SJCRH30 (cell line): Measurements from ENCODE around the gene CCDC186. TPM values are rescaled to one million over a fixed set of nuclear protein-coding genes. Genes with fewer than 3 reads are reported as not detected.
"Not testable (repeated sequence)": the region's sequence is repeated elsewhere in the genome, so short reads cannot be mapped to it uniquely, and the experiment has no call there.

Experiments
- DNase-seq, 2 experiments: peaks; one replicate each; pipeline ENCODE4 v3.0.0-alpha.2; 2015 to 2020
- H3K27ac ChIP-seq: fragments of 250-450 bp; sonication (Bioruptor Pico); 2 replicates; pipeline ENCODE4 v1.5.1; 2020; ENCODE audit warnings: mild to moderate bottlenecking, moderate library complexity
- H3K27me3 ChIP-seq: fragments of 250-450 bp; sonication (Bioruptor Pico); 2 replicates; pipeline ENCODE4 v1.5.1; 2020; ENCODE audit warnings: mild to moderate bottlenecking, moderate library complexity
- H3K36me3 ChIP-seq: fragments of 250-450 bp; sonication (Bioruptor Pico); 2 replicates; pipeline ENCODE4 v1.5.1; 2020; ENCODE audit warnings: mild to moderate bottlenecking, moderate library complexity
- H3K4me1 ChIP-seq: fragments of 250-450 bp; sonication (Bioruptor Pico); 2 replicates; pipeline ENCODE4 v1.5.1; 2020; ENCODE audit warnings: mild to moderate bottlenecking, moderate library complexity
- H3K4me3 ChIP-seq: fragments of 250-450 bp; sonication (Bioruptor Pico); 2 replicates; pipeline ENCODE4 v1.5.1; 2020; ENCODE audit warnings: mild to moderate bottlenecking, moderate library complexity
- H3K9me3 ChIP-seq: fragments of 250-450 bp; sonication (Bioruptor Pico); replicated peaks from 2 replicates; pipeline ENCODE4 v1.5.1; 2020; ENCODE audit warnings: mild to moderate bottlenecking, moderate library complexity
- total RNA-seq: library from RNA; depleted of rRNA; stranded (reverse); fragments of >200 nt; shearing (Covaris generic); gene quantifications from 2 replicates; pipeline ENCODE4 v1.2.3, GENCODE V29; 2014

CCDC186 gene
- total RNA-seq, 1 experiment from 2014 or later: 11.4 TPM

- Histone ChIP-seq H3K27me3 (no peaks in the 10 kb centered on the region), H3K4me3 (no peak overlapping the region), H3K4me1 (peaks cover 6% of the 10 kb centered on the region), H3K9me3 (no peaks in the 10 kb centered on the region), H3K27ac (no peak overlapping the region), H3K36me3 (0 out of 2 replicates have a peak, but pooled peaks cover 4% of the 10 kb centered on the region)
- no peak for DNase-seq
These were observed 10.9 kb downstream of the CCDC186 start for GRCh38 chr10:114163062-114163461.

GRCh38 chr10:114157912-114158311 lies 16.1 kb downstream of the CCDC186 start:
- Histone ChIP-seq H3K27ac (no peak overlapping the region), H3K36me3 (peaks cover 10% of the 10 kb centered on the region; the same call in 1 of the 2 replicates), H3K4me1 (peaks cover 6% of the 10 kb centered on the region), H3K4me3 (no peak overlapping the region), H3K9me3 (no peaks in the 10 kb centered on the region; the same call in 1 of the 2 replicates), H3K27me3 (no peaks in the 10 kb centered on the region)
- DNase-seq: no peak

- Histone ChIP-seq H3K9me3 (no peaks in the 10 kb centered on the region; the same call in 1 of the 2 replicates), H3K36me3 (peaks cover 9% of the 10 kb centered on the region; the same call in 1 of the 2 replicates), H3K4me1 (no peaks in the 10 kb centered on the region), H3K27me3 (no peaks in the 10 kb centered on the region), H3K4me3 (no peak overlapping the region), H3K27ac (no peak overlapping the region)
- no peak for DNase-seq
These were observed 22.1 kb downstream of the CCDC186 start for GRCh38 chr10:114151892-114152291.

DNA sequence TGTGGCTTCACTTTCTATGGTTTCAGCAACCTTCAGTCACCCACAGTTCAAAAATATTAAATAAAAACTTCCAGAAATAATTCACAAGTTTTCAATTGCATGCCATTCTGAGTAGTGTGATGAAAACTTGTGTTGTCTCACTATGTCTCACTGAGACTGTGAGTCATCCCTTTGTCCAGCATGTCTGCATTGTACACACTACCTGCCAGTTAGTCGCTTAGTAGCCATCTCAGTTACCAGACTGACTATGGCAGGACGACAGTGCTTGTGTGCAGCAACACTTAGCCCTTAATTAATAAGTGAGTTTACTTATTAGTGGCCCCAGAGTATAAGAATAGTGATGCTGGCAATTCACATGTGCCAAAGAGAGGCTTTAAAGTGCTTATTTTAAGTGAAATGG lies 22.5 kb downstream of the CCDC186 start:
- no peak for DNase-seq
- Histone ChIP-seq H3K27ac (no peak overlapping the region), H3K4me3 (no peak overlapping the region), H3K4me1 (no peaks in the 10 kb centered on the region), H3K9me3 (no peaks in the 10 kb centered on the region; the same call in 1 of the 2 replicates), H3K36me3 (0 out of 2 replicates have a peak, but pooled peaks cover 9% of the 10 kb centered on the region), H3K27me3 (no peaks in the 10 kb centered on the region)

- not testable (repeated sequence) for H3K4me1 ChIP-seq, DNase-seq, H3K27ac ChIP-seq, H3K4me3 ChIP-seq, H3K27me3 ChIP-seq, H3K36me3 ChIP-seq, H3K9me3 ChIP-seq
These were observed 24.5 kb downstream of the CCDC186 start for GRCh38 chr10:114149476-114149875.

DNA sequence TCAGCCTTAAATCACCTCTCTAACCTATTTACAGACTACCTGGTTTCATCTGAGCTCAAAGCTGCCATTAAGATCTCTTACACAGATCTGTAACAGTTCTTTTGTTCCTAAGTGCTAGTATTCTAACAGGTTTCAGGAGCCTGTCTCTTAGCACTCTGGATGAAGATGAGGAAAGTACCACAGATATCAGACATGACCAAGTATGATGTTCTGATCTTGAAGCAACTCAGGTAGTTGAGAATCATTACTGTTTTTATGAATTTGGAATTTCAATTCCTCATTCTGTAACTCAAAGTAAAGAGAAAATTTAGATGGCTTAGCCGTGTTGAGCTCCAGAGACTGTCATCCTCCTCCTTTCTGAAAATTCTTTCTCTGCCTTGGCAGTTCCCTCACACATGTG lies 30.8 kb downstream of the CCDC186 start:
- H3K4me3 ChIP-seq: no peak overlapping the region
- no peaks in the 10 kb centered on the region for H3K36me3 ChIP-seq
- DNase-seq: no peak
- H3K27ac ChIP-seq: no peak overlapping the region
- no peaks in the 10 kb centered on the region for H3K27me3 ChIP-seq
- H3K4me1 ChIP-seq: no peaks in the 10 kb centered on the region
- no peaks in the 10 kb centered on the region for H3K9me3 ChIP-seq

GRCh38 chr10:114142018-114142417 lies 32.0 kb downstream of the CCDC186 start:
- Histone ChIP-seq H3K27me3 (no peaks in the 10 kb centered on the region), H3K36me3 (no peaks in the 10 kb centered on the region), H3K27ac (no peak overlapping the region), H3K9me3 (no peaks in the 10 kb centered on the region), H3K4me3 (no peak overlapping the region), H3K4me1 (no peaks in the 10 kb centered on the region)
- DNase-seq: no peak

- not testable (repeated sequence) for H3K27ac ChIP-seq, DNase-seq, H3K36me3 ChIP-seq, H3K4me3 ChIP-seq, H3K4me1 ChIP-seq, H3K9me3 ChIP-seq, H3K27me3 ChIP-seq
These were observed 33.2 kb downstream of the CCDC186 start for GRCh38 chr10:114140827-114141226.

- DNase-seq: no peak
- H3K9me3 ChIP-seq: no peaks in the 10 kb centered on the region
- no peaks in the 10 kb centered on the region for H3K4me1 ChIP-seq
- H3K27ac ChIP-seq: no peak overlapping the region
- no peak overlapping the region for H3K4me3 ChIP-seq
- peaks cover 11% of the 10 kb centered on the region; the same call in 1 of the 2 replicates for H3K36me3 ChIP-seq
- H3K27me3 ChIP-seq: no peaks in the 10 kb centered on the region
These were observed 34.0 kb downstream of the CCDC186 start for GRCh38 chr10:114140036-114140435.

DNA sequence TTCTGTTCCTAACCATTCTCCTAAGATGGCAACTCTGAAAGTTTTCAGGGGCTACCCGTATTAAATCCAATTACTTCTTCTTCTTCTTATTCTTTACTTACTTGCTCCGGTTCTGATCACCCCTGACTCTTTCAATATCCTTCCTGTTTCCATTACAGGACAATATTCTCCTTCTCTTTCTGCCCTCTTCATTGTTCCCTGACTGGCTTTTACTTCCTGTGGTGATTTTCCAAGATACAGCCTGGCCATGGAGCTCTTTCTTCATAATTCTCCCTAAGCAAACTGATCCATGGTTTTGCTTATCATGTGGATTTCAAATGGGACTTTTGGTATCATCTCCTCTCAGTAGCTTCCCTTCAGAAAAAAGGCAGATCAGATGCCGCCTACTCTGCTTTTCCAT lies 35.4 kb downstream of the CCDC186 start:
- no peaks in the 10 kb centered on the region for H3K27me3 ChIP-seq
- peaks cover 13% of the 10 kb centered on the region; the same call in 1 of the 2 replicates for H3K36me3 ChIP-seq
- no peaks in the 10 kb centered on the region for H3K4me1 ChIP-seq
- no peak overlapping the region for H3K27ac ChIP-seq
- no peaks in the 10 kb centered on the region for H3K9me3 ChIP-seq
- no peak overlapping the region for H3K4me3 ChIP-seq
- DNase-seq: no peak

DNA sequence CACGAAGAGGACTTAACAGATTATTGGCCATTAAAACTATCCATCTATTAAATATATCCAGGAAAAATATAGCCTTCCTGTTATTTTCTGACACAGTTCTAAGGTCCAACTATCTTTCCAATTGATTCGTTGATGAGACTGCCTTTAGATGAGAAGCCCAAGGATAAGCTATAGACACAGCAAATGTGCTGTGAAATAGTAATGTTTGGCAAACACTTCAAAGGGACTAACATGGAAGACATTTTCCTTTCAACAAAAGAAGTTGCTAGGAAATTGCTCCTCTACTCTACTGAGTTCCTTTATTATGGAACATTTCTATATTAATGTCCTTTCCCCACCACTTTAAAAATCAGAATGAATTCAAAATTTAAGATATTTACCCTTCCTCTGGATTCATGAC lies 38.5 kb downstream of the CCDC186 start:
- Histone ChIP-seq H3K4me1 (no peaks in the 10 kb centered on the region), H3K27ac (no peak overlapping the region), H3K36me3 (peaks cover 29% of the 10 kb centered on the region), H3K27me3 (no peaks in the 10 kb centered on the region), H3K9me3 (no peaks in the 10 kb centered on the region), H3K4me3 (no peak overlapping the region)
- no peak for DNase-seq

DNA sequence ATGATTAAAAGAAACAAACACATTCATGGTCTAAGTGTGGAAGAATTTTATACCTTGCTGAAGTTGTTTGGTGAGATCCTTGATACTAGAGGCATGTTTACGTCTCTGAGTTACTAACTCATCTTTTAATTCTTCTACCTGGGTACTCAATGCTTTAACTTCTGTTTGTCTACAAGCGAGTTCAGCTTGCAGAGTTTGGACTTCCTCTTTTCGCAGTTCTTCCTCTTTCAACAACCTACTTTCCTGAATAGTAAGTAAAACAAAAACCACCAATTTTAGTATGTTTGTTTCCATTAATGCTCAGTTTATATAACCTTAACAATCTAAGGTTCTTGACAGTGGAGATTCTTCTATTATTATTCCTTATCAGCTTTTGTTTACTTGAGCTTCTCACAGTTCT lies 42.9 kb downstream of the CCDC186 start:
- H3K4me1 ChIP-seq: no peaks in the 10 kb centered on the region
- no peak overlapping the region for H3K4me3 ChIP-seq
- H3K9me3 ChIP-seq: no peaks in the 10 kb centered on the region
- H3K27ac ChIP-seq: no peak overlapping the region
- no peak for DNase-seq
- peaks cover 42% of the 10 kb centered on the region for H3K36me3 ChIP-seq
- no peaks in the 10 kb centered on the region for H3K27me3 ChIP-seq

DNA sequence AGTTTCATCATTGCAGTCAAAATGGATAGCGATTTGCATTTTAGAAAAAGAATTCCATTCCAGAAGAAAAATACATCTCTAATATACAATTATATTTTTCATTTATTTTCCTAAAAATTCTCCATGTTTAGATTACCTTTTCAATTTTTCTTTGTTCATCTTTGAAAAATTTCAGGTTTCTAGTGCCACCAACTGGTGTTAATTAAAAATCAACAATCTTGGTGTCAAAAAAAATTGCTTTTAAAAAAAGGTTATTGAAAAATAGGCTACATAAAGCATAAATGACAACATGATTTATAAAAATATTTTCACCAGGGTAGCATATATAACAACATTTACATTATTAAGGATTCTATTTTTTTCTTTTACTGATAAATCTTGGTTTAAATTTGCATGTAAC lies 53.0 kb downstream of the CCDC186 start:
- no peak for DNase-seq
- H3K4me1 ChIP-seq: peaks cover 9% of the 10 kb centered on the region; the same call in 1 of the 2 replicates
- no peaks in the 10 kb centered on the region for H3K27me3 ChIP-seq
- H3K9me3 ChIP-seq: no peaks in the 10 kb centered on the region
- no peak overlapping the region for H3K4me3 ChIP-seq
- H3K36me3 ChIP-seq: peaks cover 4% of the 10 kb centered on the region
- H3K27ac ChIP-seq: no peak overlapping the region

DNA sequence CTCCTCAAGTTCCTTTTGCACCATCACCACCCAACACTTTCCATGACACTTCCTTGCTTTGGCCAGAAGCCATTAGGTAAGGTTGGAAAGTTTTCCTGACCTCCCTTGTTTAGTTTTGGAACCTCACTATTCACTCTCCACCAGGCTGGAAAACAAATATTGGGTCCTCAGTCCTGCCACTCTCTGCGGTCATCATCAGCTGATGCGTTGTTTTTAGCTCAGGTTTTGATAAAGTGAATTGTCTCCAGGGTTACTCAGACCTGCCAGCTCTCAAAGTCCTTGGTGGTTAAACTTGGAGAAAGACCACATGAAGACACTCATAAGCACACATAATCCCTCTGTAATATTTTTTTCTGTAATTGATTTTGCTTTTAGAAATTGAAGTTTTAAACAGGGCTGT lies 55.5 kb downstream of the CCDC186 start:
- H3K4me1 ChIP-seq: no peaks in the 10 kb centered on the region
- DNase-seq: no peak
- no peak overlapping the region for H3K27ac ChIP-seq
- H3K4me3 ChIP-seq: no peak overlapping the region
- H3K9me3 ChIP-seq: no peaks in the 10 kb centered on the region
- no peaks in the 10 kb centered on the region for H3K27me3 ChIP-seq
- H3K36me3 ChIP-seq: no peaks in the 10 kb centered on the region

DNA sequence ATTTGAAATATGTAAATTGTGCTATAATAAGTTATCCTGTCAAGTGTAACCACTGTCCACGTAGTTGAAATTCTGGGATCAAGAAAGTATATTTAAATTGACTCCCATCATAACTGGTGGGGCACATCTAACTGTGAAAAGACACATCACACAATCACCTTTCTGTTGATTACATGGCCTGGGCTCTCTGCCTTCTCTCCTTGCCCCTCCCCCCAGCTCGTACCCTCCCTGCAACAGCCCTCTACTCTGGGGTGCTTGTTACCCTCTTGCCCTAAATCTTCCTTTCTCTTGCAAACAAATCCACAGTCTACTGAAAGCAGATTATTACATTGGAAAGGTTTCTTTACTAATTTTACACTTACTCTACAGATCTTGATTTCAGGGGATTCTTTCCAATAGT lies 56.3 kb downstream of the CCDC186 start:
- no peaks in the 10 kb centered on the region for H3K36me3 ChIP-seq
- H3K9me3 ChIP-seq: no peaks in the 10 kb centered on the region

GRCh38 chr10:114115661-114116445 lies 58.1 kb downstream of the CCDC186 start:
- H3K9me3 ChIP-seq: no peaks in the 10 kb centered on the region
- no peak overlapping the region for H3K27ac ChIP-seq
- no peaks in the 10 kb centered on the region for H3K27me3 ChIP-seq
- H3K36me3 ChIP-seq: no peaks in the 10 kb centered on the region
- H3K4me3 ChIP-seq: no peak overlapping the region
- DNase-seq: no peak
- no peaks in the 10 kb centered on the region for H3K4me1 ChIP-seq

More for the DNA sequence above, 56.3 kb downstream of the CCDC186 start:
- Histone ChIP-seq H3K4me1 (no peaks in the 10 kb centered on the region), H3K27ac (no peak overlapping the region), H3K4me3 (no peak overlapping the region), H3K27me3 (no peaks in the 10 kb centered on the region)
- DNase-seq: no peak
